CD4-positive, alpha-beta T cell treated with Interleukin-1 beta for 1 hour (primary cell): ENCODE results near the gene RNF151.
"Not testable (repeated sequence)": the region's sequence is repeated elsewhere in the genome, so short reads cannot be mapped to it uniquely, and the experiment has no call there.

Experiments used
- DNase-seq, 2 donors: peaks; one replicate each; pipeline ENCODE4 v3.0.0-alpha.2; 2020 to 2022

RNF151 gene, protein sequence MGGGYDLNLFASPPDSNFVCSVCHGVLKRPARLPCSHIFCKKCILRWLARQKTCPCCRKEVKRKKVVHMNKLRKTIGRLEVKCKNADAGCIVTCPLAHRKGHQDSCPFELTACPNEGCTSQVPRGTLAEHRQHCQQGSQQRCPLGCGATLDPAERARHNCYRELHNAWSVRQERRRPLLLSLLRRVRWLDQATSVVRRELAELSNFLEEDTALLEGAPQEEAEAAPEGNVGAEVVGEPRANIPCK

DNA sequence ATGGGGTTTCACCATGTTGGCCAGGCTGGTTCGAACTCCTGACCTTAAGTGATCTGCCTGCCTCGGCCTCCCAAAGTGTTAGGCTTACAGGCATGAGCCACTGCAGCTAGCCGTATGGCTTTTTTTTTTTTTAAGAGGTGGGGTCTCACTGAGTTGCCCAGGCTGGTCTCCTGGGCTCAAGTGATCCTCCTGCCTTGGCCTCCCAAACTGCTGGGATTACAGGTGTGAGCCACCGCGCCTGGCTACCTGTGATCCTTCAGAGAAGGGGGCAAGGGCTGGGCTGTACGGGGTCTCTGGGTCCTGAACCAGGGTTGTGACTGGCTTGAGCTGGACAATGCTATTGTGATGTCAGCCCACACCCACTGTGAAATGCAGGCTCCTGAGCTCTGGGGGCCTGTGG is at the start of gene RNF151:
TSS of gene RNF151 (plus strand) at position 397 of the 400 bp plus-strand sequence. CDS start 26 bp downstream, outside the sequence.
- no peak for DNase-seq

DNA sequence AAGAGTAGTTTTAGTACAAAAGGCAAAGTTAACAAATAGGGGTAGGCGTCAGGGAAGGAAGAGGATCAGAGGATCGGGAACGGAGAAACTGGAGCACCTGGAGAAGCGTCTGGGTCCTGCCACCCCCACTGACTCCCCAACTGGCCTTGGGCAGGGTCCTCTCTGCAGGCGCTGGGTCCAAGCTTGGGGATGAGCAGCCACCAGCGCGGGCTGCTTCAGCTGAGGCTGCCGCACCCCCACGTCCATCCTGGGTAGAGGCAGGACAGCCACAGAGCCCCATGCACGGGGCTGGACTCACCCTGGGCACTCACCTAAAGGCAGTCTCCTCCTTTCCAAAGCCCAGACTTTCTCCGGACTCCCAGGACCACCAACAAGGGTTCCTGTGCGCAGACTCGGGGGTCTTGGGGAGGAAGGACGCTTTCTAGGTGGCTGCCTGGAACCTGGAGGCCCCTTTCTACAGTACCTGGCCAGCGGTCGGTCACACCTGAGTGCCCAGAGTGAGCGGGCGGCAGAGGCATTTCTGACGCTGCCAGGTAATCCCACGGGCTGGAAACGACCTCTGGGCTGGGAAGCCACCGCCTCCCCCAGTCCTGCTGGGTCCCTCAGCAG is 49.5 kb upstream of the RNF151 start:
- DNase-seq, result no peak

DNA sequence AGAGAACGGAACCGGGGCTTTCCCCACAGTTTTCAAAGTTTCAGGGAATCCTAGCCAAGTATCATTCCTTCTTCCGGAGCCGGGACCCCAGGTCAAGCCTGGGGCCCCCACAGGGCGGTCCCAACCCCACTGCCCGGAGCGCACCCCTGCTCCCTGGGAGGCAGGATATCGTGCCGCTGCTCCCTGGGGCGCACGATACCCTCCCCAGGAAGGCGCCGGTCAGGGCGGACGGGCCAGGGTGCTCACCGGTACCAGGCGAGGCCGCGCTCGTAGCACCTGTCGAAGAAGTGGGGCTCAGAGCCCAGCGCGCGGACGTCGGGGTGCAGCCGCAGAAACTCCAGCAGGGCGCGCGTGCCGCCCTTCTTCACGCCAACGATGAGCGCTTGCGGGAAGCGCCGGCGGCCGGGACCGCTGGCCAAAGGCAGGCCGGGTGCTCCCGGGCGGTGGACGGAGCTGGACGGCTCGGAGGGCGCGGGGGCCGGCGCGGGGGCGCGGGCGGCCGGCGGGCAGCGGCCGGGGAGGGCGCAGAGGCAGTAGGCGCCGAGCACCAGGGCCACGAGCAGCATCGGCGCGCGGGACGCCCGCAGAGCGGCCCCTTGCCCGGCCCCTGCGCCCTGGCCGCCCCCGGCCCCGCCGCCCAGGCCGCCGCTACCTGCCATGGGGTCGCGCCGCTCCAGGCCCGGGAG is 48.8 kb upstream of the RNF151 start:
- DNase-seq, result no peak

DNA sequence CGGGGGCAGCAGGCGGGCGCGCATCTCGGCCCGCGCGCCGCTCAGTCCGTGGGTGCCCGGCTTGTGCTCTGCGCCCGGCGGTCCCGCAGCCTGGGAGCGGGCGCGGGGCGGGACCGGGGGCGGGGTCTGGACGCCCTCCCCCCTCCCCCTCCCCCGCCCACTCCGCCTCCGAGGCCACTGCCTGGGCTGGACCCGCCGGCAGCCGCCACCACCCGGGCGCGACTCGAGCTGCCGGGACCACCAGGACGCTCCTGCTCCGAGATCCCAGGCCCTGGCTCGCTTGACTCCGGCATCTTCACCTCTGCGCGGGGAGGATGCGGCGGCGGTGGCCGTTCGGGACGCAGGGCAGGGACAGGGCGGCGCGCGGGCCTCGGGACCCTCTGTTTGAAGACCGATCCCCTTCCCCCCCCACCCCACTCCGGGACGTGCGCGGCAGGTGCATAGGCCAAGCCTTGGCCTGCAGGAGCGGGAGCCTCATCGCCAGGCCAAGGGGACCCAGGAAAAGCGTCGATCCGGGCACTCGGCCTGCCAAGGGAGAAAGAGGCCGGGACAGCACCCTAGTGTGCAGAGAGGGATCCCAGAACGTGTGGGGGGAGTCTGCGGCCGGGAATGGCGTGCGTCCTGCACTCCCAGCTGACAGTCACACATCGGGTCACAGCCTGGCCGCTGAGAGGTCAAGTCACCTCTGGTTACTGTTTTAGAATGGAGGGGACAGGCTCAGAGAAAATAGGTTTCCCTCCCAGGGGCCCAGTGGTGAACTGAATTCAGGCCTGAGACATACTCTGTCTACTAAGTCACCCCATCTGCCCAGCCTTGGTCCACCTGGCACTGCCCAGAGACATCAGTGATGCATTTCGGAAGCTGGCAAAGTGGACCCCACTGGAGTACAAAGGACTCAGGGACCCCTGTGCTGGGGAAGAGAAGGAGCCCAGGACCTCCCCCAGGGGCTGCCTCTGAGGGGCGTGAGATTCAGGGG is 48.0 kb upstream of the RNF151 start, which contains the start of gene HS3ST6:
TSS of gene HS3ST6 (minus strand) at position 65 of the 976 bp plus-strand sequence. CDS start 92 bp downstream, outside the sequence.
- no peak for DNase-seq

DNA sequence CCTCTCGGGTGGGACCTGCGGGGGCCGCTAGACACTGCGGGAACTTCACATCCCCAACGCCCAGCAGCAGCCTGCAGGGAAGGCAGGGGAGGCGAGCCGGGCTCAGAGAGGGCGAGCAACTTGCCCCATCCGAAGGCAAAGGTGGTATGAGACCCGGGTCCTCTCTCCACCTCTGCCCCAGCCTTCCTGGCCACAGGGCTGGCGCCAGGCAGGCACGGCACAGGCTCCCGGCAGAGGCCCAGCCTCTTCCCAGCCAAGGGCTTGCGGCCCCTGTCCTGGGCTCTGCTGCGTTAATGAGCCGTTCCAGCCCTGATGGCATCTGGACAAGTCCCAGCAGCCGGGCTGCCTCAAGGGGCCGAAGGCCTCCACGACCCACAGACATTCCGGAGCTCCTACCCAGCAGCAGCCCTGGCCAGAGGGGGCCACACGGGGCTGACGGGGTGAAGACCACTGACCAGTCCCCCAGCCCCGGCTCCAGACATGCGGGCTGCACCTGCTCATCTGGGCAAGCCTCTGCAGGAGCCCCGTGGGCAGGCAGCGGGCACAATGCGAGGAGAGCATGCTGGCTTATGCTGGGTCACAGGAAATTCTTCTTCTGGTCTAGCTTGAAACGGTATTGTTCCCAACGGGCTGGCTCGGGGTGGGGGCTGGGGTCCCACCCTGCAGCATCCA is 47.2 kb upstream of the RNF151 start:
- DNase-seq, result no peak

DNA sequence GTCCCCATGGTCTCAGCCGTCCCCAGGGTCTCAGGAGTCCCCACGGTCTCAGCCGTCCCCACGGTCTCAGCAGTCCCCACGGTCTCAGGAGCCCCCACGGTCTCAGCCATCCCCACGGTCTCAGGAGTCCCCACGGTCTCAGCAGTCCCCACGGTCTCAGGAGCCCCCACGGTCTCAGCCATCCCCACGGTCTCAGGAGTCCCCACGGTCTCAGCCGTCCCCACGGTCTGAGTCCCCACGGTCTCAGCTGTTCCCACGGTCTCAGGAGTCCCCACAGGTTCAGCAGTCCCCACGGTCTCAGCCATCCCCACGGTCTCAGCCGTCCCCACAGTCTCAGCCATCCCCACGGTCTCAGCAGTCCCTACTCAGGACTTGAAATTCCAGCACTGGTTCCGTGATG is 46.5 kb upstream of the RNF151 start:
- DNase-seq, result not testable (repeated sequence)

DNA sequence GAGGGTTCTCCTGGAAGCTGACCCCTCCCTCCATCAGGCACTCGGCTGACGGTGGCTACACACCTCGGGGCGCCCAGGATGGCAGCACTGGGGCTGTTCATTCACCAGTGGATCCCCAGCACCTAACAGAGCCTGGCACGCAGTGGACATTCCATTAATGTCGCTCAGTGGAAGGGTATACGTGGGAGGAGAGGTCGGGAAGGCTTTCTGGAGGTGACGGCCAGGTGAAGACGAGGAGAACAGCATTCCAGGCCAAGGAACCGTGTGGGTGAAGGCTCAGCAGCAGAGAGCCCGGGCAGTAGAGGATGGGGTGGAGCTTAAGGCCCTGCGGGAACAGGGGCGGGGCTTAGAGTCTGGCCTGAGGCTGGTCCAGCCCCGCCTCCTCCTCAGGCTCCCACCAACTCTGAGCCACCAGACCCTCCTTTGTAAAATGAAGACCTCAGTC is 45.9 kb upstream of the RNF151 start:
- no peak for DNase-seq

DNA sequence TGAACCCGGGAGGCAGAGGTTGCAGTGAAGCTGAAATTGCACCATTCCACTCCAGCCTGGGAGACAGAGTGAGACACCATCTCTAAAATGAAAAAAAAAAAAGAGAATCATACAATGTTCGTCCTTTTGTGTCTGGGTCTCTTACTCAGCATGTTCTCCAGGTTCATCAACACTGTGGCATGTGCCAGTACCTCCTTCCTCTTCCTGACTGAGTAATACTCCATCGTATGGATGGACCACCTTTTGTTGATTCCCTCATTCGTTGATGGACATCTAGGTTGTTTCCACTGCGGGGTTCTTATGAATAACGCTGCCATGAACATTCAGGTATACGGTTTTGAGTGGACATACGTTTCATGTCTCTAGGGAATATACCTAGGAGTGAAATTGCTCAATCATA is 44.3 kb upstream of the RNF151 start:
- DNase-seq, result no peak

DNA sequence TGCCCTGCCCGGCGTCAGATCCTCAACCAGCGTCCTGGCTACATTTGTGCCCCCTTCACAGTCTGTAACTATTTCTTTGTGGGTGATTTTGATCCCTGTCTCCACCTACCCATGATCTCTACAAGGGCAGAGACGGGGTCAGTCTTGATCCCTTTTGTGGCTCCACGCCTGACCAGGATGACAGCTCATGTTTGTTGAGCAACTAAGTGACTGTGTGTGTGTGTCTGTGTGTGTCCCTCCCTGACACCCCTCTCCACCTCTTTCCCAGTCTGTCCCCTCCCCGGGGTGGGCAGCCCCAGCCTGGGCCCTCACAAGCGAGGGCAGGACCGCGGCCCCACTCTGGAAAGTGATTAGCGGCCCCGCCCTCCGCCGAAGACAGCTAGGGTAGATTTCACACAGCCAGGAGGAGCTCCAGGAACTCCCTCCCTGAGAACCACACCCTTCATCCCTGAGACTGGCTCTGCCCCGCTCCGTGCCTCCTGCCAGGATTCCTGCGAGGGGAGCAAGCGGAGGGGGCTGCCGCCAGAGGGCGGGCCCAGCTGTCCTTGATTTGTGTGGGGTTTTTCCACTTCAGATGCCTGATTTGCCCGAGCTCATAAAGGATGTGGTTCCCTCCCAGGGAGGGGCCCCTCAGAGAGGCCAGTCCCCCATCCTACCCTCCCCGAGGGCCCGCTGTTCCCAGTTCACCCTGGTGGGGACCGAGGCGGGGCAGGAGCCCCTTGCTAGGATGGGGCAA is 43.2 kb upstream of the RNF151 start:
- DNase-seq, result no peak

DNA sequence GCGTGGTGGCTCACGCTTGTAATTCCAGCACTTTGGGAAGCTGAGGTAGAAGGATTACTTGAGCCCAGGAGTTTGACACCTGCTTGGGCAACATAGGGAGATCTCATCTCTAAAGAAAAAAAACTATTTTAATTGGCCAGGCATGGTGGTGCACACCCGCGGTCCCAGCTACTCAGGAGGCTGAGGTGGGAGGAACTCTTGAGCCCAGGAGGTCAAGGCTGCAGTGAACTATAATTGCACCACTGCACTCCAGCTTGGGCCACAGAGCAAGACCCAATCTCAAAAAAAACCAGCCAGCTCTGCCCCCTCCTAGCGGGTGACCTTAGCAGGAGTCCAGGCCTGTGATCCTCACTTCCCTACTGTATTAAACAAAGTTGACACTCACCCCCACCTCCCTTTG is 42.6 kb upstream of the RNF151 start:
- DNase-seq, result no peak

DNA sequence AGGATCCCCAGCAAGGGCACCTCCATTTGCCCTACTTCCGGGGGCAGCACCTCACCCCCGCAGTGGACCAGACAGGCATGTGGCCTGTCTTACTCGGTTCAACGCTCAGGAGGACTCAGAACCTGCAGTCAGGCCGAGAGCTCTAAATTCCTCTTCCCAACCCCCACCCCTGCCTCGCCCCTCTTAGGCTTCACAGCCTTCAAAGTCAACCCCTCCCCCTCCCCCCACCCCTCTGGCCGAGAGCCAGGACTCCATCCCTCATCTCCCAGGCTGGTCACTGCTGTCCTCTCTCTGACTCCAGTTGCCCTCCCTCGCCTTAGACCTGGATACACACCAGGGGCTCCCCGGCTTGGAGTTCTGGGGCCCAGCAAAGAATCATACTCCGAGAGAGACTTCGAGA is 40.4 kb upstream of the RNF151 start:
- DNase-seq, result no peak

DNA sequence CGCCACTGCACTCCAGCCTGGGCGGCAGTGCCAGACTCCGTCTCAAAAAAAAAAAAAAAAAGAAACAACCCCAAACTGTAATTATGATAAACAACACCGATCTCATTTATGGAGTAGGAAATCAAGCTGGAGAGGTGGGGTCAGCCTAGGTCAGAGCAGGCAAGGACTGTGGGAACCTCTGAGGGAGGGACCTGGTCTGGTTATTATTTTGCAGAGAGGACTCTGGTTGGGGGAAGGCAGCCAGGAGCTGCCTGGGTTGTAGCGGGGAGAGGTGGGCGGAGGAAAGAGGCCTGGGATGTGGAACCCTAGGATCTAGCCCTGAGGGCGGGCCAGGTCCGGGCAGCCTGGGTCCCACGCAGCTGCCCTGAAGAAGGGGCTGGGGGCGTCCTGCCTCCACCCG is 37.6 kb upstream of the RNF151 start:
- DNase-seq, result no peak

DNA sequence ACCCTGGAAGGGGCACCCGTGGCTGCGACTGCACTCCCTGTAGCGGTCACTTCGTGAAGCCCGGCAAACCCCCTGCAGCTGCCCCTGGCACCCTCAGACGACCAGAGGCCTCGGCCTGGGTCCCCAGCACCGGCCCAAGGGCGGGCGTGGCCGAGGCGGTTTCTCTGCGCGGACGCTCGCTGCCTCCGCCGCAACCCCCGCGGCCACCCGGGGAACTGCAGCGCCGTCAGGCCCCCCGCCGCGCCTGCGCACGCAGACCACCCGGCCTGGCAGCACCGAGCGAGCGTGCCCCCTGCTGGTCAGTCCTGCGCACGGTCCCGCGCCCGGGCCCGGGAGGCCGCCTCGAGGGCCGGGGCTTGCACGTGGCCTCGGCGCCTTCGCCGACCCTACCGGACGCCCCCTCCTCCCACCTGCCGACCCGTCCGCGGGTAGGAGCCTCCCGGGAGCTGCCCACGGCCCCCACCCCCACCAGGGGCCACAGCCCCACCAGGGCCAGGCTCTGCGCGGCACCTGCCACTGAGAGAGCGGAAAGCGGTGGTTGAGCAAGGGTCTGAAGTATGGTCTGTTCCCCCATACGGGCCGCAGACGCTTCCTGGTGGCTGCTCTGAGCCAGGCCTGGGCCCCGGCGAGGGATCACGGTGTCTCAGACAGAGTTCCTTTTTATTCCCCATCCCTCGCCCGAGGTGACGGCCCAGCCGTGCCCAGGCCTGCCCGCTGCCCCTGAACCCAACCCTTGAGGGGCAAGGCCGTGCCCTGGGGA is 36.9 kb upstream of the RNF151 start:
- DNase-seq, result peak; percentile 90 to 91

DNA sequence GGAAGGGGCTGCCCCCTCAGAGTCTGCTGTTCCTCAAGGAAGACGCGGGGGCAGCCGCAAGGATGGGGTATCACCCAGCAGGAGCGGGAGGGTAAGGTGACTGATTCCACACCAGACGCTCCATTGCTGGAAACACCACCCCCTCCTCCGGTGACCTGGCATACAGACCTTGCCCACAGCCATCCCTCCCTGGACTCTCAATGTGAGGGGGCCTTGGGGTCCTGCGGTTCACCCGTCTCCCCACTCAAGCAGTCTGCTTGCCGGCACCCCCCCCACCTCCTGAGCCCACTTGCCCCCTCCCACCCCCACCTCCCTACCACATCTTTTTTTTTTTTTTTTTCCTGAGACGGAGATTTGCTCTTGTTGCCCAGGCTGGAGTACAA is 36.3 kb upstream of the RNF151 start:
- DNase-seq, result no peak

DNA sequence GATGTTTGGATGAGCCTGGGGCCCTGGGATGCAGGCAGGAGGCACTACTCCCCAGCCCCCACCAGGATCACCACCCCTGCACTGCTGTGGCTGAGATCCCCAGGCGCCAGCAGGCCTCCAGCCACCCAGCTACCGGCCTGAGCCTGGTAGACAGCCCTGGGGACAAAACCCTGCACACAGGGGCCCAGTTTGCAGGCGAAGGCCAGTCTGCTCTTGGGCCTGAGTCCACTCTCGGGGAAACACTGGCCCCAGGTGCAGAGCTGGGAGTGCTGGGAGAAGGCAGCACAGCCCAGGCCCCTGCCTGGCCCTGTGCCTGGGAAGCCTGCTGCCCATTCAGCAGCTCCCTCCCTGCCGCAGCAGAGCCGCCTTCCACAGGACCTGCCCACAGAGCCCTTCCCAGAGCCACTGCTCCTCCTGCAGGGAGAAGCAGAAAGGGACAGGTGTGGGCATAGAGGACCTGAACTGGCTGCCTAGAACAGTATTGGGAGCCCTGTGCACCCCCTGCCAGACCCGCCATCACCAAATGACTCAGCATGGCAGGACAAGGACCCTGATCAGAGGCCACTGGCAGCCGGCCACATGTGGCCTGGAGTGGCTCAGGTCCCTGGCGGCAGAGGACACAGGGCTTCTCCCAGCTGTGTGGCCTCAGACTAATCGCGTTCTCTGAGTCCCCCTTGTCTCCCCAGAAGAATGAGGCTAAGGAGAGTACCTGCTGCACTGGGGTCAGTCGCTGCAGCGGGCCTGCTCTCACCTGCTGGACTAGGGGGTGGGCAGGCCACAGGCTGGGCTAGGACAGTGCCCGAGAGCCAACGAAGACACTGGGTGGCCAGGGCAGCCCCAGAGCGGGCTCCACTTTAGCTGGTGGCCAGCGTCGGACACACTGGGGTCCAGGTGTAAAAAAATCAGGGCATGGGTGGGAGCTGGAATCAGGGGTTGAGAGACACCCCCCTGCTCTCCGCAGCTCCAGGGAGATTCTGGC is 34.3 kb upstream of the RNF151 start:
- no peak for DNase-seq

DNA sequence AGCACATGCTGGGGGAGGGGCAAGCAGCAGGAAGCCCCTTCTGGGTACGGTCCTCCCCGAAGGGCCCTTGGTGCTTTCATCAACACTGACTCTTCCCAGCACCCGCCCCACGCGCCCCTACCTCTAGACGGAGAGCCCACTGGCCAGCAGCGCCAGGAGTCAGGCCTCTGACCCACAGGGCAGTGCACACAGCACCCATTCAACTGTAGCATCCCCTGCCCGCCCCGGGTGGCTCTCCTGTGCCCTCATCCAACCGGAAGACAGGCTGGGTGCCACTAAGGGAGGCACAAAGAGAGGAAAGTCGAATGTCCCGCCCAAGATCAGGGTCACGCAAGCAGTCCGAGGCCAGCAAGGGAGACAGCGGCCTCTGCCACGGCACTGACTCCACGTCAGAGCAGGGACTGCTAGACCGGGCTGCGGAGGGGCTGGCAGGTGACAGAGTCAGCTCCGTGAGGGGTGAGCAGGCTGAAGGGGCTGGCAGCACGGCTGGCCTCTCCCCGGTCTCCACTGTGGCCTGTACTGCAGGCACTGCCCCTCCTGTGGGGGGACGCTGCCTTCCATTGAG is 33.5 kb upstream of the RNF151 start:
- no peak for DNase-seq

DNA sequence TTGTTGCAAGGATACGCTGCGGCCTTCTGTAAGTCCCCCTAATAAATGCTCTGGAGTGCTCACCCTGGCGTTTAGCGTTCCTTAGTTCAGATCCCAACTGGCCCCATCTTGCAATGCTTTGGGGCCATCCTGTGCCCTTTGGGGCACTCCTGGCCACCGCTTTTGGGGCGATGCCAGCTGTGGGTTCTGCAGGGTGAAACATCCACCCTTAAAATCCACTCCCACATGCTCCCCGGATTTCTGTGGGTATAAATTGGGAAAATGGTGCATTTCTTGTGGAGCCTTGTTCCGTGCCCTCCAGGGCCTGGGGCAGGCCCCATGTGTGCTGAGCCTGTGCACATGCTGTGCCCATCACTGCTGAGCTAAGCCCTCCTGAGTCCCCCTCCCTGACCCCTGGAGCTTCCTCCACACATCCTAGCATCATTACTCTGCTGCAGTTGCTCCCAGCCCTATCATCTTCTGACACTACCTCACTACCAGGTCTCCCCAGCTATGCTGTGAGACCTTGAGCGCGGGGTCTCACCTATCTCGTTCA is 29.6 kb upstream of the RNF151 start:
- no peak for DNase-seq

DNA sequence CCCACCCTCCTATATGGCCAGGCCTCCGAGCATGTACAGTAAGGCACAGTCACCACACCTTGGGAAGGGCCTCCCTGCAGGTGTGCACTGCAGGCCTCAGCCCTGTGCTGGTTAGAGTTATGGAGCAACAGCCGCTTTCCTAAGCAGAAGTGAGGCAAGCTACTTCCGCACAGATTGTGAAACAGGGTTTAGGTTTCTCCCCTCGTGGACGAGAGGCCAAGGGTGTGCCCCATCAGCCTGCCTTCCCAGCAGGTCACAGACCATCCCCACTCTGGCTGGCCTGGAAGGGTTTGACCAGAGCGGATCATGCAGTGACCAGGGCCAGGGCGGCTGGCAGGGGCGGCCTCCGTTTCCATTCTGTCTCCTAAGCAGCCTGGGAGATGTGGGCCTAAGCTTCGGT is 28.3 kb upstream of the RNF151 start:
- DNase-seq, result peak in 1 of 2 donors; percentile 51

DNA sequence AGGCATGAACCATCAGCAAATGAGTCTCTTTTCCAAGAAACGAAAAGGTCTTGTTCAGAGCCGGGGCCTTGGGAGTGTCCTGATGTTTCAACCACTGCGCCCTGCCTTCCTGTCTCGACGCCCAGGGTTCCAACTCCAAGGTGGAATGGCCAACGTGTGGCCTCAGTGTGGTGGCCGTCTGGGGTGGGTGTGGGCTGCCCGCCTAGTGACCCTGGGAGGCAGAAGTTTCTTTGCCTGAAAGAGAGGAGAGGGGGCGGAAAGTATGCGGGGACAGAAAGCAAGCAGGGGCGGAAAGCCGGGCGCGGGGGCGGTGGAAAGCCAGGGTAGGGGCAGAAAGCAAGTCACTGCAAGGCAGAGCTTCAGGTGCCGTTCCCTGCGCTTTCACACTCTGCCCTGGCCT is 27.7 kb upstream of the RNF151 start:
- DNase-seq, result no peak
